Memory B cell (primary cell): Measurements from ENCODE around the gene SKP1.

Source experiments
- ATAC-seq: fragments of 150-1000 bp; cut with Tn5 transposase; 2 replicates; pipeline ENCODE4 v1.10.0; 2021; ENCODE audit warnings: low read depth, mild to moderate bottlenecking, moderate library complexity
- DNase-seq, 2 donors: peaks; one replicate each; pipeline ENCODE4 v3.0.0; 2022; ENCODE audit warnings: low spot score in 2 of 2
- H3K27ac Mint-ChIP-seq: one replicate; pipeline ENCODE4 v1.8.0; 2022; ENCODE audit warnings: mild to moderate bottlenecking, moderate library complexity, mixed read lengths
- H3K27me3 Mint-ChIP-seq: one replicate; pipeline ENCODE4 v1.8.0; 2022; ENCODE audit warnings: mixed read lengths
- H3K36me3 Mint-ChIP-seq: one replicate; pipeline ENCODE4 v1.8.0; 2022; ENCODE audit warnings: mild to moderate bottlenecking, mixed read lengths
- H3K4me1 Mint-ChIP-seq: one replicate; pipeline ENCODE4 v1.8.0; 2022; ENCODE audit warnings: mixed read lengths
- H3K4me3 Mint-ChIP-seq: one replicate; pipeline ENCODE4 v1.8.0; 2022; ENCODE audit warnings: mild to moderate bottlenecking, moderate library complexity, mixed read lengths
- H3K9me3 Mint-ChIP-seq: one replicate; pipeline ENCODE4 v1.8.0; 2022; ENCODE audit warnings: mixed read lengths

The SKP1 gene

GRCh38 chr5:134142052-134142451, 34.7 kb downstream of the SKP1 start:
- Mint-ChIP-seq H3K36me3 (peaks cover 10% of the 10 kb centered on the region), H3K27ac (peak overlapping the region; percentile 98), H3K9me3 (no peaks in the 10 kb centered on the region), H3K27me3 (no peaks in the 10 kb centered on the region), H3K4me3 (no peak overlapping the region), H3K4me1 (peaks cover 31% of the 10 kb centered on the region)
- ATAC-seq (no peak), DNase-seq (no peak)

GRCh38 chr5:134141331-134142050, 35.3 kb downstream of the SKP1 start:
- Mint-ChIP-seq H3K4me3 (no peak overlapping the region), H3K27me3 (no peaks in the 10 kb centered on the region), H3K9me3 (no peaks in the 10 kb centered on the region), H3K4me1 (peaks cover 35% of the 10 kb centered on the region), H3K27ac (peak overlapping the region; percentile 98), H3K36me3 (peaks cover 10% of the 10 kb centered on the region)
- DNase-seq (peak in 1 of 2 donors; percentile 11), ATAC-seq (no peak)

GRCh38 chr5:134140530-134141201, 36.1 kb downstream of the SKP1 start:
- Mint-ChIP-seq H3K27ac (peak overlapping the region; percentile 98), H3K27me3 (no peaks in the 10 kb centered on the region), H3K4me1 (peaks cover 34% of the 10 kb centered on the region), H3K9me3 (no peaks in the 10 kb centered on the region), H3K4me3 (no peak overlapping the region), H3K36me3 (peaks cover 11% of the 10 kb centered on the region)
- DNase-seq (peak; percentile 54 to 58), ATAC-seq (peak; percentile 80)

- peaks cover 38% of the 10 kb centered on the region for H3K4me1 Mint-ChIP-seq
- DNase-seq, result peak in 1 of 2 donors; percentile 10
- H3K4me3 Mint-ChIP-seq, result no peak overlapping the region
- H3K36me3 Mint-ChIP-seq, result peaks cover 17% of the 10 kb centered on the region
- H3K27ac Mint-ChIP-seq, result peak overlapping the region; percentile 98
- ATAC-seq, result no peak
- no peaks in the 10 kb centered on the region for H3K27me3 Mint-ChIP-seq
- H3K9me3 Mint-ChIP-seq, result no peaks in the 10 kb centered on the region
Observed at GRCh38 chr5:134139891-134140469, 36.8 kb downstream of the SKP1 start.

- Mint-ChIP-seq H3K27ac (peak overlapping the region; percentile 98), H3K9me3 (no peaks in the 10 kb centered on the region), H3K27me3 (no peaks in the 10 kb centered on the region), H3K4me1 (peaks cover 38% of the 10 kb centered on the region), H3K4me3 (no peak overlapping the region), H3K36me3 (peaks cover 15% of the 10 kb centered on the region)
- ATAC-seq (no peak), DNase-seq (peak in 1 of 2 donors; percentile 10)
Observed at GRCh38 chr5:134139377-134139851, 37.3 kb downstream of the SKP1 start.

- Mint-ChIP-seq H3K4me1 (peaks cover 38% of the 10 kb centered on the region), H3K27ac (peak overlapping the region; percentile 98), H3K36me3 (peaks cover 15% of the 10 kb centered on the region), H3K27me3 (no peaks in the 10 kb centered on the region), H3K9me3 (no peaks in the 10 kb centered on the region), H3K4me3 (no peak overlapping the region)
- DNase-seq (peak in 1 of 2 donors; percentile 13), ATAC-seq (no peak)
Observed at GRCh38 chr5:134138416-134139376, 38.1 kb downstream of the SKP1 start.

- ATAC-seq (no peak), DNase-seq (no peak)
- Mint-ChIP-seq H3K4me3 (no peak overlapping the region), H3K4me1 (peaks cover 50% of the 10 kb centered on the region), H3K9me3 (no peaks in the 10 kb centered on the region), H3K36me3 (peaks cover 15% of the 10 kb centered on the region), H3K27me3 (no peaks in the 10 kb centered on the region), H3K27ac (peak overlapping the region; percentile 98)
Observed at GRCh38 chr5:134136771-134137170, 40.0 kb downstream of the SKP1 start.

- peaks cover 54% of the 10 kb centered on the region for H3K4me1 Mint-ChIP-seq
- no peaks in the 10 kb centered on the region for H3K9me3 Mint-ChIP-seq
- no peak overlapping the region for H3K4me3 Mint-ChIP-seq
- DNase-seq, result no peak
- H3K27ac Mint-ChIP-seq, result peak overlapping the region; percentile 98
- H3K27me3 Mint-ChIP-seq, result no peaks in the 10 kb centered on the region
- no peak for ATAC-seq
- H3K36me3 Mint-ChIP-seq, result peaks cover 14% of the 10 kb centered on the region
Observed at GRCh38 chr5:134136221-134136631, 40.5 kb downstream of the SKP1 start.

GRCh38 chr5:134135091-134135655, 41.6 kb downstream of the SKP1 start:
- ATAC-seq (no peak), DNase-seq (no peak)
- peaks cover 53% of the 10 kb centered on the region for H3K4me1 Mint-ChIP-seq
- H3K27me3 Mint-ChIP-seq, result no peaks in the 10 kb centered on the region
- H3K9me3 Mint-ChIP-seq, result no peaks in the 10 kb centered on the region
- H3K27ac Mint-ChIP-seq, result peak overlapping the region; percentile 98
- H3K36me3 Mint-ChIP-seq, result peaks cover 18% of the 10 kb centered on the region
- peak overlapping the region; percentile 1 for H3K4me3 Mint-ChIP-seq

- Mint-ChIP-seq H3K4me1 (peaks cover 50% of the 10 kb centered on the region), H3K9me3 (no peaks in the 10 kb centered on the region), H3K4me3 (no peak overlapping the region), H3K36me3 (peaks cover 19% of the 10 kb centered on the region), H3K27ac (peak overlapping the region; percentile 98), H3K27me3 (no peaks in the 10 kb centered on the region)
- no peak for ATAC-seq
- no peak for DNase-seq
Observed at GRCh38 chr5:134133995-134134541, 42.7 kb downstream of the SKP1 start.

- Mint-ChIP-seq H3K27ac (peak overlapping the region; percentile 98), H3K36me3 (peaks cover 18% of the 10 kb centered on the region), H3K27me3 (no peaks in the 10 kb centered on the region), H3K9me3 (no peaks in the 10 kb centered on the region), H3K4me3 (peak overlapping the region; percentile 51), H3K4me1 (peaks cover 44% of the 10 kb centered on the region)
- no peak for DNase-seq
- no peak for ATAC-seq
Observed at GRCh38 chr5:134133188-134133994, 43.4 kb downstream of the SKP1 start.

- ATAC-seq (peak; percentile 93), DNase-seq (peak; percentile 56 to 77)
- peaks cover 42% of the 10 kb centered on the region for H3K4me1 Mint-ChIP-seq
- no peaks in the 10 kb centered on the region for H3K27me3 Mint-ChIP-seq
- H3K27ac Mint-ChIP-seq, result peak overlapping the region; percentile 98
- peaks cover 18% of the 10 kb centered on the region for H3K36me3 Mint-ChIP-seq
- no peaks in the 10 kb centered on the region for H3K9me3 Mint-ChIP-seq
- peak overlapping the region; percentile 51 for H3K4me3 Mint-ChIP-seq
Observed at GRCh38 chr5:134132372-134133187, 44.2 kb downstream of the SKP1 start.
